GM23248 (cell line): ENCODE data around the gene GPHN. TPM values are rescaled to one million over a fixed set of nuclear protein-coding genes. Genes with fewer than 3 reads are reported as not detected.
"Not testable (repeated sequence)": the region's sequence is repeated elsewhere in the genome, so short reads cannot be mapped to it uniquely, and the experiment has no call there.

Source experiments
- DNase-seq: peaks from one replicate; pipeline ENCODE4 v3.0.0-alpha.2; 2015
- H2AFZ ChIP-seq: fragments of 200-600 bp; sonication (generic); 2 replicates; pipeline ENCODE4 v1.6.1; 2016; ENCODE audit warnings: antibody characterized with exemption
- H3F3A ChIP-seq: fragments of 200-600 bp; sonication (generic); 2 replicates; pipeline ENCODE4 v1.6.1; 2016; ENCODE audit warnings: mild to moderate bottlenecking, antibody characterized with exemption, mixed run types; ENCODE audit not compliant: insufficient read depth
- H3K27ac ChIP-seq: fragments of 200-600 bp; sonication (generic); 2 replicates; pipeline ENCODE4 v1.5.1; 2016; ENCODE audit warnings: mild to moderate bottlenecking
- H3K27me3 ChIP-seq: fragments of 200-600 bp; sonication (generic); replicated peaks from 2 replicates; pipeline ENCODE4 v1.6.1; 2016; ENCODE audit warnings: mild to moderate bottlenecking; ENCODE audit not compliant: insufficient read depth
- H3K36me3 ChIP-seq: fragments of 200-600 bp; sonication (generic); 2 replicates; pipeline ENCODE4 v1.6.1; 2016; ENCODE audit warnings: low read depth, mild to moderate bottlenecking
- H3K4me1 ChIP-seq: fragments of 200-600 bp; sonication (generic); 2 replicates; pipeline ENCODE4 v1.6.1; 2016; ENCODE audit warnings: mild to moderate bottlenecking; ENCODE audit not compliant: insufficient read depth
- H3K4me2 ChIP-seq: fragments of 200-600 bp; sonication (generic); one replicate; pipeline ENCODE4 v1.6.1; 2016; ENCODE audit warnings: mild to moderate bottlenecking; ENCODE audit not compliant: unreplicated experiment
- H3K4me3 ChIP-seq: fragments of 200-600 bp; sonication (generic); 2 replicates; pipeline ENCODE4 v1.5.1; 2016; ENCODE audit warnings: mild to moderate bottlenecking
- H3K79me2 ChIP-seq: fragments of 200-600 bp; sonication (generic); 2 replicates; pipeline ENCODE4 v1.6.1; 2016; ENCODE audit warnings: mild to moderate bottlenecking; ENCODE audit not compliant: insufficient read depth
- H3K9ac ChIP-seq: fragments of 200-600 bp; sonication (generic); 2 replicates; pipeline ENCODE4 v1.6.1; 2016; ENCODE audit warnings: mild to moderate bottlenecking
- H3K9me2 ChIP-seq: fragments of 200-600 bp; sonication (generic); 2 replicates; pipeline ENCODE4 v1.6.1; 2016; ENCODE audit warnings: mixed run types, mild to moderate bottlenecking, moderate library complexity; ENCODE audit not compliant: insufficient read depth
- H3K9me3 ChIP-seq: fragments of 200-600 bp; sonication (generic); one replicate; pipeline ENCODE4 v1.6.1; 2017; ENCODE audit warnings: low read depth
- H4K20me1 ChIP-seq: fragments of 200-600 bp; sonication (generic); 2 replicates; pipeline ENCODE4 v1.6.0; 2016; ENCODE audit not compliant: insufficient read depth
- EZH2 ChIP-seq: fragments of 200-600 bp; sonication (generic); IDR thresholded peaks from 2 replicates; pipeline ENCODE4 v1.6.1; 2018; ENCODE audit warnings: antibody characterized with exemption, mild to moderate bottlenecking; ENCODE audit not compliant: insufficient read depth, poor library complexity, severe bottlenecking
- EZH2phosphoT487 ChIP-seq: fragments of 200-600 bp; sonication (generic); IDR thresholded peaks from 2 replicates; pipeline ENCODE4 v1.6.1; 2018; ENCODE audit warnings: antibody characterized with exemption, moderate library complexity, mild to moderate bottlenecking, low read depth; ENCODE audit not compliant: insufficient read depth
- WGBS, 2 experiments: methylation state at CpG; one replicate each; pipeline ENCODE4 v1.1.6; 2015 to 2017; ENCODE audit warnings: low lambda C conversion rate in 2 of 2, low coverage in 1 of 2; ENCODE audit errors: missing lambda C conversion rate in 2 of 2; 5-methylcytosine and 5-hydroxymethylcytosine counted together
- in situ Hi-C: fragments of 300-500 bp; cut with MboI; formaldehyde crosslinking; loops from 2 replicates; pipeline ENCODE4 v1.15.0; 2020
- polyA plus RNA-seq: library from polyadenylated mRNA; unstranded; fragments of >200 nt; fragmentation: Nextera tagmentation; extraction: Ambion mirVana; gene quantifications from 2 replicates; pipeline ENCODE4 v1.2.1, GENCODE V29; 2016
- total RNA-seq: library from RNA; depleted of rRNA; stranded (reverse); fragments of >200 nt; shearing (Covaris generic); gene quantifications from 2 replicates; pipeline ENCODE4 v1.2.3, GENCODE V29; 2014

Gene GPHN
- total and polyA plus RNA-seq, 2 experiments from 2014 or later = 7.6 to 9.3 TPM

DNA sequence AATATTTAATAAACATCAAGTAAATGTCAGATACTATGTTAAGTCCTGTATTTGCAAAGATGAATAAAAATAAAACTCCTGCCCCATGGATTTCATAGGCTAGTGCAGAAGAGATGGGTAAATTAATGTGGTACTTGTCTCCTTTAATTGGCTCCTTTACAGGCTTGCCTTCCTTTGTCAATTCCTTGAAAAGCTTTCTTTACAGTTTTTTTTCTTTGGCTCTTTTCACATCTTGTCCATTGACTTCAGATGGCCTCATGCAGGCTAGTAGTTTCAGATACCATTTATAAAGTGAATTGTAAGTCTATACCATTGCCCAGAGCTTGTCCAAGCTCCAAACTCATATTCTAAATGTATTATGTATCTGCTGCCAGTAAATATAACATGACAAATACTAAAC, 552.6 kb downstream of the GPHN start:
- Histone ChIP-seq H3K4me1 (no peaks in the 10 kb centered on the region), H3K36me3 (no peaks in the 10 kb centered on the region), H3K4me2 (no peak overlapping the region), H3K9me2 (no peaks in the 10 kb centered on the region), H3K27ac (no peak overlapping the region), H2AFZ (no peak overlapping the region), H3K27me3 (no peaks in the 10 kb centered on the region), H3K9me3 (no peaks in the 10 kb centered on the region), H3K9ac (no peak overlapping the region), H3K79me2 (no peaks in the 10 kb centered on the region), H4K20me1 (no peaks in the 10 kb centered on the region), H3K4me3 (no peak overlapping the region), H3F3A (no peaks in the 10 kb centered on the region)
- DNase-seq = no peak
- TF ChIP-seq EZH2 (no peak), EZH2phosphoT487 (no peak)
- in situ Hi-C loops = no loop called here

DNA sequence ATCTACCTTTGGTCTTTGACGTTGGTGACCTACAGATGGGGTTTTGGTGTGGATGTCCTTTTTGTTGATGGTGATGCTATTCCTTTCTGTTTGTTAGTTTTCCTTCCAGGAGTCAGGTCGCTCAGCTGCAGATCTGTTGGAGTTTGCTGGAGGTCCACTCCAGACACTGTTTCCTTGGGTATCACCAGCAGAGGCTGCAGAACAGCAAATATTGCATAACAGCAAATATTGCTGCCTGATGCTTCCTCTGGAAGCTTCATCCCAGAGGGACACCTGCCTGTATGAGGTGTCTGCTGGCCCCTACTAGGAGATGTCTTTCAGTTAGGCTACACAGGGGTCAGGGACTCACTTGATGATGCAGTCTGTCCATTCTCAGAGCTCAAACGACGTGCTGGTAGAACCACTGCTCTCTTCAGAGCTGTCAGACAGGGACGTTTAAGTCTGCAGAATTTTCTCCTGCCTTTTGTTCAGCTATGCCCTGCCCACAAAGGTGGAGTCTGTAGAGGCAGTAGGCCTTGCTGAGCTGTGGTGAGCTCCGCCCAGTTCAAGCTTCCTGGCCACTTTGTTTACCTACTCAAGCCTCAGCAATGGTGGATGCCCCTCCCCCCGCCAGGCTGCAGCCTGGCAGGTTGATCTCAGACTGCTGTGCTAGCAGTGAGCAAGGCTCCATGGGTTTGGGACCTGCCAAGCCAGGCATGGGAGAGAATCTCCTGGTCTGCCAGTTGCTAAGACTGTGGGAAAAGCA, 559.3 kb downstream of the GPHN start:
- H3K4me1 ChIP-seq, H3K36me3 ChIP-seq, in situ Hi-C loops, H3K4me2 ChIP-seq, H3K27me3 ChIP-seq, H3K9ac ChIP-seq, H3K4me3 ChIP-seq, H3F3A ChIP-seq, H3K79me2 ChIP-seq, H2AFZ ChIP-seq, DNase-seq, H3K9me2 ChIP-seq, H3K9me3 ChIP-seq, H4K20me1 ChIP-seq, H3K27ac ChIP-seq: not testable (repeated sequence)
- WGBS, 2 experiments = 74 to 77% methylated on average over 7 of the region's 7 CpGs

DNA sequence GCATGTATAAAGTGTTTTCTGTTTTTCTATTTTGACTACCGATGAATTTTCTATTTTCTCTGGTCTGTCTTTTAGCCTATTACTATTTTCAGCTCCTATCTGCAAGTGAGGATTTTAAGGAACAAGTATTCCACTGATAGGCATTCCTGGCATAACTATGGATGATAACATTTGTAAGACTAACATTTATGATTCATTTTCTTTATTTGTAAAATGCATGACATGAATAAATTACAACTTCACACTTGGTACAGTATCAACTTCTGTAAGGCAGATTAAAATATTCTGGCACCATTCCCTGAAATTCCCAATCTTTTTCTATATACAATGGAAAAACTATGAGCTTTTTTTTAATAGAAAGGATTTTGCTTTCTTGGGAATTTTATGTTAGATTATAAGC, 560.3 kb downstream of the GPHN start:
- Histone ChIP-seq H3K9me2 (no peaks in the 10 kb centered on the region), H3F3A (no peaks in the 10 kb centered on the region), H3K4me3 (no peak overlapping the region), H3K9ac (no peak overlapping the region), H3K4me2 (no peak overlapping the region), H3K9me3 (no peaks in the 10 kb centered on the region), H3K79me2 (no peaks in the 10 kb centered on the region), H3K27me3 (no peaks in the 10 kb centered on the region), H3K27ac (no peak overlapping the region), H2AFZ (no peak overlapping the region), H3K4me1 (no peaks in the 10 kb centered on the region), H3K36me3 (no peaks in the 10 kb centered on the region), H4K20me1 (no peaks in the 10 kb centered on the region)
- in situ Hi-C loops = no loop called here
- no peak for TF ChIP-seq EZH2phosphoT487
- no peak for TF ChIP-seq EZH2
- WGBS, 2 experiments = 93 to 96% methylated on average over 1 of the region's 1 CpG
- DNase-seq = no peak

DNA sequence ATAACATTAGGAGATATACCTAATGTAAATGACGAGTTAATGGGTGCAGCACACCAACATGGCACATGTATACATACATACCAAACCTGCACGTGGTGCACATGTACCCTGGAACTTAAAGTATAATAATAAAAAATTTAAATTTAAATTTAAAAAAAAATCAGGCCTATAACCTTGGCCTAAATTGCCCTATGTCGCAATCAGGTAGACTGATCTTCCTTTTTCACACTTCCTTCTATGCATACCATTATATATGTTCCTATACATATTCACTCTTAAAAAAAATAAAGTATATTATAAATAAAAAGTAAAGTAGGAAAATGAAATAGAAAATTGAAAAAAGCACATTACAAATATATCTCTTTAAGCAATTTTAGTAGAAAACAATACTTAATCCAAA, 563.6 kb downstream of the GPHN start:
- no peak overlapping the region for H3K27ac ChIP-seq
- no peak overlapping the region for H2AFZ ChIP-seq
- no peaks in the 10 kb centered on the region for H3K79me2 ChIP-seq
- no peaks in the 10 kb centered on the region for H3K9me3 ChIP-seq
- in situ Hi-C loops = no loop called here
- no peaks in the 10 kb centered on the region for H3K36me3 ChIP-seq
- H4K20me1 ChIP-seq = no peaks in the 10 kb centered on the region
- H3K27me3 ChIP-seq = no peaks in the 10 kb centered on the region
- WGBS, 2 experiments = 87 to 89% methylated on average over 3 of the region's 3 CpGs
- no peak overlapping the region for H3K4me2 ChIP-seq
- TF ChIP-seq EZH2phosphoT487 (no peak), EZH2 (no peak)
- H3K4me3 ChIP-seq = no peak overlapping the region
- H3K9me2 ChIP-seq = no peaks in the 10 kb centered on the region
- no peaks in the 10 kb centered on the region for H3K4me1 ChIP-seq
- no peak for DNase-seq
- no peak overlapping the region for H3K9ac ChIP-seq
- no peaks in the 10 kb centered on the region for H3F3A ChIP-seq

DNA sequence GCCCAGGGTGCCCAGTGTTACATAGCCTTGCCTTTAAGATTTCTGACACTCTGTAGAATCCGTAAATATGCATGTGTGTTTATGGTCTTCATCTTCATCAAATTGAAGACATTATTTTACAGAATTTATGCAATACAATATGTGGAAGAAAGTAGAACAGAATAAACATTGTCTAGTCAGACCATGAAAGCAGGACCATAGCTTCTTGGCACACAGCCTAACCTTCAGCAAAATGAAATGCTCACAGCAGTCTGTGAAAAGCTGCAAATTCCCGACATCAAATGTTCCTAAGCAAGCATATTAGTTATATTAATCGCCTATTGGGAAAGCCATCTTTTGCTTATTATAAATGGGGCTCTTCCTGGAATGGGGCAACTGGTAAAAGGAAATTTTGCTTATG, 570.0 kb downstream of the GPHN start:
- Histone ChIP-seq H3K4me3 (no peak overlapping the region), H3K9ac (no peak overlapping the region), H3K27me3 (no peaks in the 10 kb centered on the region), H3K27ac (no peak overlapping the region), H3K9me3 (no peaks in the 10 kb centered on the region), H3F3A (no peaks in the 10 kb centered on the region), H4K20me1 (no peaks in the 10 kb centered on the region), H3K9me2 (no peaks in the 10 kb centered on the region), H2AFZ (no peak overlapping the region), H3K79me2 (no peaks in the 10 kb centered on the region), H3K4me2 (no peak overlapping the region), H3K4me1 (no peaks in the 10 kb centered on the region), H3K36me3 (no peaks in the 10 kb centered on the region)
- no peak for TF ChIP-seq EZH2phosphoT487
- TF ChIP-seq EZH2 = no peak
- in situ Hi-C loops = no loop called here
- 37 to 46% methylated on average over 3 of the region's 3 CpGs for WGBS, 2 experiments
- DNase-seq = no peak
